HG02970 (cell line): Measurements from ENCODE around the gene GOLGA3.
"Not testable (repeated sequence)": the region's sequence is repeated elsewhere in the genome, so short reads cannot be mapped to it uniquely, and the experiment has no call there.

ENCODE experiments used
- ATAC-seq: cut with Tn5 transposase; IDR thresholded peaks from one replicate; pipeline ENCODE4 v1.9.1; 2021; ENCODE audit warnings: mild to moderate bottlenecking, moderate library complexity, moderate number of reproducible peaks; ENCODE audit not compliant: unreplicated experiment, low FRiP score

GOLGA3 gene

DNA sequence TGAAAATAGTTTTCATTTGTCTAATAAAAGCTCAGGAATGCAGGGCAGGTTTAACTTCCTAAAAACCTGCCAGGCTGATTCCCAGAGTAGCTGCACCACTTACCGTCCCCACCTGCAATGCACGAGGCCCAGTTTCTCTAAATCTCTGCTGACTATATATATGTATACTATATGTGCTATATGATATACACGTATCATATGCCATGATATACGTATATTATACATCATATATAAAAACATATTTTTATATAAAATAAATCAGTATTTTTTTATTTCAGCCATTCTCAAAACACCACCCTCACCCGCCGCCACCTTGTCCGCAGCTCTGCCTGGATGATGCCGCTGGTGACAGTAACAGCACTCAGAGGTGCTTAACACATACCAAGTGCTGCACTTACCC is 69.3 kb downstream of the GOLGA3 start:
- no peak for ATAC-seq

DNA sequence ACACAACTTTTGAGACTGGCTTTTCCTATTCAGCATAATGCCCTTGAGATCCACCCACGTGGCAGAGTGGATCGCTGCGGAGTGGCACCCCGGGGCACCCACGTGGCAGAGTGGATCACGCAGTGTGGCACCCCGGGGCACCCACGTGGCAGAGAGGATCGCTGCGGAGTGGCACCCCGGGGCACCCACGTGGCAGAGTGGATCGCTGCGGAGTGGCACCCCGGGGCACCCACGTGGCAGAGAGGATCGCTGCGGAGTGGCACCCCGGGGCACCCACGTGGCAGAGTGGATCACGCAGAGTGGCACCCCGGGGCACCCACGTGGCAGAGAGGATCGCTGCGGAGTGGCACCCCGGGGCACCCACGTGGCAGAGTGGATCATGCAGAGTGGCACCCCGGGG is 69.8 kb downstream of the GOLGA3 start:
- ATAC-seq: not testable (repeated sequence)

DNA sequence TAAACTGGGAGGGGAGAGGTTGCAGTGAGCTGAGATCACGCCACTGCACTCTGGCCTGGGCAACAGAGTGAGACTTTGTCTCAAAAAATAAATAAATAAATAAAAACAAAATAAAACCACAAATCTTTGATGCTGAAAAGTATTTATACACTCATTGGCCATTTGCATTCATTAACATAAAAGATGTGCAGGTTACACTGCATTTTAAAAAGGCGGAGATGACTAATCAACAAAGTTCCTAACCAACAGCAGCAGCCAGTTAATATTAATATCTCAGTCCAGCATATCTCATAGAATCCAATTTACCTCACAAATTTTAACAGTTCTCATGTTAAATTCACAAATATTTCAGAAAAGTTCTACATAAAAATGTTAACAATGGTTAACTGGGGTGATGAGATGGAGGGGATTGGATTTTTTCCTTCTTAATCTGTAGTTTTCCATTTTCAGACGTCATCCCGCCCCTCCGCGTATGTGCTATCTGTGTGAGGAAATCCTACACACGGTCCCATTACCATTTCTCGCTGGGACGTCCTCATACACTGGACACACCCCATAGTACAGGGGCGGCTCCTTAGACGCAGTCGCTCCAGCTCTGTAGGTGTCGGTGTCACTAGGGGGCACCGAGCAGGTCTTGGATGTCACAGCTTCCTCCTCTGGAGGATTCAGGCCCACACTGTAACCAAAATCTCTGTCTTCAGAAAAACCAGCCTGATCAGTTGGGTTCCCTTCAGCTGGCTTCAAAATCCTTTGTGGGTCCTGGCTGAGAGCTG is 74.3 kb downstream of the GOLGA3 start:
- ATAC-seq: no peak

DNA sequence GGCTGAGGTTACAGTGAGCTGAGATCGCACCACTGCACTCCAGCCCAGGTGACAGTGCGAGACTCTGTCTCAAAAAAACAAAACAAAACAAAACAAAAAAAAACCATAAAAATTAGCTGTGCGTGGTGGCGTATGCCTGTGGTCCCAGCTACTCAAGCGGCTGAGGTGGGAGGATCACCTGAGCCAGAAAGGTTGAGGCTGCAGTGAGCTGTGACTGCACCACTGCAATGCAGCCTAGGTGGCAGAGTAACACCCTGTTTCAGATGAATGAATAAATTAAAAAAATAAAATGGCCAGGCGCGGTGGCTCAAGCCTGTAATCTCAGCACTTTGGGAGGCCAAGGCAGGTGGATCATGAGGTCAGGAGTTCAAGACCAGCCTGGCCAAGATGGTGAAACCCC is 75.0 kb downstream of the GOLGA3 start:
- ATAC-seq: not testable (repeated sequence)

DNA sequence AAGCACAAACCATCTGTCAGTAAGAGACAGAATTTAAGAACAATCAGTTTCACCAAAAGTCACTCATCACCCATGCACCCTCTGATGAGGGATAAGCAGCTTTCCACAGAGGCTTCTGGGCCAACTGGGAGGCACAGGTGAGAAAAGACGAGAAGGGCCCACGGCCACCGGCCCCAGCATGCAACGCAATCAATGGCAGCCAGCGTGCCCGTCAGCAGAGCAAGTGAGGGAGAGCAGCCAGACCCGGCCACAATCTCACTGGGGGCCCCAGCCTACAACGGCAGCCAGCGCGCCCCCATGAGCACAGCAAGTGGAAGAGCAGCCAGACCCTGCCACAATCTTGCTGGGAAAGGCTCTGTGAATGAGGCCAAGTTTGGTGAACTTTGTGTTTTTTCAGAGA is 80.3 kb downstream of the GOLGA3 start:
- ATAC-seq: no peak

DNA sequence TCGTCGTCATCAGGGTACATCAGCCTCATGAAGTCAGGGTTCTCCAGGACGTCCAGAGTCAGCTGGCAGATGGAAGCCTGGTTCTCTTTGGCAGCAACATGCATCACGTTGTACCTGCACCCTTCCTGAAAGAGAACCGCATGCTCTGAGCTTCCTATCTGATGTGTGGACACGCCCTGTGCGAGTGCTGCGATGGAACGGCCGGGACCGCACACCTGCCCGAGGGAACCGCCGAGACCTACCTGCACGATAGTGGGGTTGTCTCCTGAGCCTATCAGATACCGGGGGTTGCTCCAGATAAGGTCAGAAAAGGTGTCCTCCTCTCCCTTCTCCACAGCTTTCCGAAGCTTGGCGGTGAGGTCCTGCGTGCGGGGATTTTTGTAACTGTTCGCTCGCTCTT is 80.8 kb downstream of the GOLGA3 start:
- ATAC-seq: no peak

DNA sequence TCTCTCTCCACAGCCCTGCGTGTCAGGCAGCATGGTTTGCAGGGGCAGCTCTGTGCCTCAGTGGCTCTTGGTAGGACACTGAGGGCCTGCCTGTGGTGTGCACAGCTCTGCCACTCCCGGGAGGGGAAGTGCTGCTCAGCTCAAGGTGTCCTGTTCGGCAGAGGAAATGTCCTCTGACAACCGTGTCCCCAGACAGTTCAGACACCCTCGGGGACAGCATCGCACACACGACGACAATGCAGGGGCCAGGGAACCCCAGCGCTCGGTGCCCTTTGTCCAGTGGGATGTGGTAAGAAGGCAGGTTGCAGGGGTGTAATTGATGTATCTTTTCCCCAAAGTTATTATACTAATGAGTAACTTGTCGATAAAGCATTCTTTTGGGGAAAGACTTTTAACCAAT is 81.3 kb downstream of the GOLGA3 start:
- no peak for ATAC-seq

DNA sequence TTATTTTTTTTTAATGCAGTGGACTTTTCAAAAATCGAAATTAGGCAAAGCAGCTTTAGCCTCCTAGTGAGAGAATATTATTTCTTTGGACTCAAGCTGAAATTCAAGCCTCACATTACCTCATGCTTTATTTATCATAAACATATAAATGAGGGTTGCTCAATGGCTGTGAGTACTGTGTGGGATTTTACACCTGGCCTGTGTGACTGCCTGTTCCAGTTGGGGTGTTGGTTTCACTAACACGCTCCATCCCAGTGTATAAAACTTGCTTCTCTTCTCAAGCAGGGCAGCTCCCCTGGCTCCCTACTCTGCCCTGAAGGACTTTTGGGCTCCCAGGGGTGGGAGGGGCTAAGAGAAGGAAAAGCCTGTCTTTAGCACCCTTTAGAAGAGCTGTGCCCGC is 82.1 kb downstream of the GOLGA3 start:
- no peak for ATAC-seq

DNA sequence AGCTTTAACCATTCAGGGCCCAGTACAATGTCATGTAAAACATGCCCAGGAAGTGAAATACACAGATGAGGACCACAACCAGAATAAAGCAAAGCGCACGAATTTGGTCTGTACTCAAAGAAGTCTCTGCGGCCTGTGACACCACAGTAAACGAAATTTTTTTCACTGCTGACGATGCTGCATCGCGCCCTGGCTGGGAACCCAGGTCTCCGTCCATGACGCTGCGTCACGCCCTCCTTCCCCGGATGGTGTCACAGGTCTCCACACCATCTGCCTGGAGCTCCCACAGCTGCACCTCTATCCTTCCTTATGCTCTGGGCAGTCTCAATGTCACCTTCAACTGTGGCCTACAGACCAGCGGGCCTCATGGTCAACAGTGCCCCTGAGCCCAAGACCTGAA is 84.8 kb downstream of the GOLGA3 start:
- ATAC-seq: no peak

DNA sequence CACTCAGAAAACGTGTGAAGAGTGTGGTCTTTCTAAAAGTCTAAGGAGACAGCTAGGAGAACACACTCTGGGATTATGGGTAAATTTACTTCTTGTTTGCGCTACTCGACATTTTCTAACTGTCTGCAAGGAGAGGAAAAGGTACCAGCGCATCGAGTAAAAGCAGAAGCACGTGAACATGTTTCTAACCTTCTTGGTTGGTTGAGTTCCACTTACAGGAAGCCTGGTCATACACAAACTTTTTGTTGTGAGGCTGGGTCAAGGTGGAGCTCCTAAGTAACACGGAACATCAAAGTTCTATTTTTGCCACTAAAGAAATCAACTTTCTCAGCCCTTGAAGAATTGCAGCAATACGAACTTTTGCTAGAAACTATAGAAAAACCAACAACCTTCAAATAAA is 87.0 kb downstream of the GOLGA3 start:
- no peak for ATAC-seq

DNA sequence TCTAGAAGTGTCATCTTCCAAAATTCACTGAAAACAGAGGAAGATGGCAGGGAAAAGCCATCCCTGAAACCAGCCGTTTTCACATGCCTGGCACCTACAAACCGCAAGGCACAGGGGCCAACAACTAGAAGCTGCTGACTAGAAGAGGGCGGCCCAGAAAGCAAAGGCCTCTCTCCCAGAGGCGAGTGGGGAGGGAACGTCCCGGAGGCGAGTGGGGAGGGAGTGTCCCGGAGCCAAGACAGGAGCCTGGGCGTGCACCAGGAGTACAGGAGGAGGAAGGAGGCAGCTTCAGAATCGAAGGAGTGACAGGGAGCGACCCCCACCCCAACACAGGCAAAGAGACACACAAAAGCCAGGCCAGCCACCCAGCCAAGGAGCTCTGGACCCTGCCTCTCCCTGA is 88.0 kb downstream of the GOLGA3 start:
- ATAC-seq: no peak

DNA sequence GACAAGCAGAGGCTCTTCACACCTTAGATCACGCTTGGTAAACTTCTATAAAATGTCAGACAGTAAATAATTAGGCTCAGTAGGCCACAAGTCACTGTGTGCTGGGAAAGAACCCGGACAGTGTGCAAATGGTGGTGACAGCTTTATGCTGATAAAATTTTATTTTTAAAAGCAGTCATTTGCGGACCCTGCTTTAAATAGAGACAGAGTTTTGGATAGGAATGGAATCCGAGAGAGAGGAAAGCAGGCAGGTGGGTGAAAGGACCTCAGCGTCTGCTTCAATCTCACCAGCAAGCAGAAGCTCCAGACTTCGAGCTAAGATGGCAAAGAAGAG is 88.4 kb downstream of the GOLGA3 start:
- ATAC-seq: no peak

DNA sequence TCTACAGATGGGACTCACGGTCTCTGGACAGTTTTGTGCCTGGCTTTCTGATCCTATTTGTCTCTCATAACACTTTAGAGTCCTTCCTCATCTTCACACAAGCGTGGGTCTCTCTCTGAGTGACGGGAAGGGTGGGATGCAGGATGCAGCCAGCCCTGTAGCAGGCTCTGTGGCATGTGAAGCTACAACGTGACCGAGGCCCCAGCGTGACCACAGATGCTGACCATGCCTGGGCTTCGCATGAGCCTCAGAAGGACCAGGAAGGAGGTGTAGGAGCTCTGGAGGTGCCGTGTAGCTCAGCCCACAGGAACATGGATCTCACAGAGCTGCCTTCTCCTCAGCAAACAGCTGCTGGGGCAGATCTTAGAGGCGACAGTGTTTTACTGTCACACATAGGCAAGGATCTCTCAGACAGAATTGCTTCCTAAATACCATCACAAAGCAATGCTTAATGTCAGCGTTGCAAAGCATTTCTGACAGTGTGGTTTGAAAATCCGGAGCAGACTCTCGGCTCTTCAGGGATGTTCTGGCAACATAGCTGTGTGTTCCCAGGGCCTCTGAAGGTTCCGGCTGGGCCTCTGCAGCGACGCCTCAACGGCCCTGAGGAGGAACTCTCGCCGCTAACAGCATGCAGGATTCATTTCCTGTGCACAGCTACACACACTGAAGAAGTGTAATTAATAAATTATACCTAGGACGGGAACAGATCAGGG is 88.9 kb downstream of the GOLGA3 start:
- no peak for ATAC-seq

DNA sequence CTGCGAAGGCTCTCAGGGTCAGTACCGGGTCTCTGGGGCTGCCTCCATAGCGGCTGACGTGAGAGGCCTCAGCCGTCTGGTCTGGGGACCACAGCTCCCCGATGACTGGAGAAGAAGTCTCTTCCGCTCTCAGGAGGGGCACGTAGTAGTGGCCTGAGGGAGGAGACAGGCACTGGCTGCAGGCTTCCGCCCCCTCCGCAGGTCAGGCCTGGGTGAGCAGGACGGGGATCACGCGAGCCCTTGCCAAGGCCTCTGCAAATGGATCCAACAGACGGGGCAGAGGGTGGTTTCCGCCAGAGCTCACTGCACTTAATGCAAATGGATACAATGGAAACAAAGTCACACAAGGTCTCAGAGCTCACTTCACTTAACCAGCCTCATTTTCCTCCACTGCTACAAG is 91.8 kb downstream of the GOLGA3 start:
- no peak for ATAC-seq

DNA sequence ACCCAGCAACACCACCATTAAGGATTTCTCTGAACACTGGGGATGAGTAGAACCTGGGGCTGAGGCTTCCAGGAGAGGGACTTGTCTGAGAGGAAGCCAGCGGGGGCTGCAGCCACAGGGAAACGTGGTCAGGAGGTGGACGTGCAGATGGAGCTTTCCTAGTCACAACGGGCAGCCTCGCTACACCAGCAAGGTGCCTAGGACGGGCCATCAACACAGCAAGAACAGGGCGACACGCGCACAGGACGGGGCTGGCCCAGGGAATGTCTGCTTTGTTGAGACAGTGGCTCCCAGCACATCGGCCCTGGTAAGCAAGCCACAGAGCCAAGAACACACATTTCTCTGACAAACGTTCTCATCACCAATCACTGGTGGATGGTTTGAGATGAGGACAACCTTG is 92.3 kb downstream of the GOLGA3 start:
- no peak for ATAC-seq

DNA sequence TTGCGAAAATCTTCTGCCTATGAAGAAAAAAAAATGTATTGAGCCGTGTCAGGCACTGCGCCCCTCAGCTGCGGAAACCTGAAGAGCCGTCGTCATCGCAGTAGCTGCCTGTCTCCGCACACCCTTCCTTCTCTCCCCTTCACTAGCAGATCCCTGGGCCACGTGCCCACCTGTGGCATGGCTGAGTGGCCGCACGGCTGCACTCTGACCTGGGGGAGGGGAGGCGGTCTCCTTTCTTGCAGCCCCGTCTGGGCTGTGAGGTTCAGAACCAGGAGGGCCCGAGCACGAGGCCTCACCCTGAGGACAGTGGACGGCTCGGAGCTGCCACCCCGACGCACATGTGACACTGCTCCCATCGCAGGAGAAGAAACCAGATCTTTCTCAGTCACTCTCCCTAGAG is 93.2 kb downstream of the GOLGA3 start:
- ATAC-seq: no peak

DNA sequence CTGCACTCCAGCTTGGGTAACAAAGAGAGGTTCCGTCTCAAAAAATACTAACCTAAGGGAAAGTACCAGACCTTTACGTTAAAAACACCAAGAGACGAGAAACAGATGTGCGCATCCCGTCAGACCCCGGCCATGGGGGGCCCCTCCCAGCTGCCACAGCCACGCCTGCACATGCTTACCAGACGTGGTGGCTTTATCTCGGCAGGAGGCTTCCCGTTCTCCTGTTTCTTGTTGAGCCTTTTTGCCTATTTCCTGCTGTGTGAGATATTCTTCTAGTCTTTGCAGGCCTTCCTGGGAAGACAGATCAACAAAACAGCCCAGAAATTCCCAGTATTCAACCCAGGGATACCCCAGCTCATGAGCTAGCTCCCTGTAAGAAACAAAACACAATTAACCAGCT is 94.5 kb downstream of the GOLGA3 start:
- no peak for ATAC-seq

DNA sequence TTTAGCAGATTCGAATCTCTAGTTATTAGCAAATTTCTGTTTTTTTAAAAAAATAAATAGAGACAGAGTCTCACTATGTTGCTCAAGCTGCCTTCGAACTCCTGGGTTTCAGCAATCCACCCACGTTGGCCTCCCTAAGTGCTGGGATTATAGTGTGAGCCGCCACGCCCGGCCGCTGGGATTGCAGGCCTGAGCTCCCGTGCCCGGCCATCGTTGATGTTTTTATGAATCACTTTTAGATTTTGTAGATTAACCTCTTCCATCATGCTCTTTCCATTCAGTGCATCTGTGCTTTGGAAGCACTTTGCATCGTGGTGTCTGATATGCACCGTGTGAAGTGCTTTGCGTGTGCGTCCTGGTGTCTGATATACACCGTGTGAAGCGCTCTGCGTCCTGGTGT is 97.1 kb downstream of the GOLGA3 start:
- no peak for ATAC-seq

DNA sequence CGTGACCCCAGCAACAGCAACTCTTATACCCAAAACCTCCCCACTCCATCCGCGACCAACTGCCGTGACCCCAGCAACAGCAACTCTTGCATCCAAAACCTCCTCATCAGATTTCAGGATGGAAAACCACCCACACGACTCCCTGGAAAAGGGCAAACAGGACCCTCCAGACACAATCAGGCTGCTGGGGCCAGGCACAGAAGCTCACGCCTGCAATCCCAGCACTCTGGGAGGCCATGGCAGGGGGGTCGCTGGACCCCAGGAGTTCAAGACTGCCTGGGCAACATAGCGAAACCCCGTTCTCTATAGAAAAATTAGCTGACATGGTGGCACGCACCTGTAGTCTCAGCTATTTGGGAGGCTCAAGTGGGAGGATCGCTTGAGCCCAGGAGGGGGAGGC is 98.3 kb downstream of the GOLGA3 start:
- no peak for ATAC-seq

DNA sequence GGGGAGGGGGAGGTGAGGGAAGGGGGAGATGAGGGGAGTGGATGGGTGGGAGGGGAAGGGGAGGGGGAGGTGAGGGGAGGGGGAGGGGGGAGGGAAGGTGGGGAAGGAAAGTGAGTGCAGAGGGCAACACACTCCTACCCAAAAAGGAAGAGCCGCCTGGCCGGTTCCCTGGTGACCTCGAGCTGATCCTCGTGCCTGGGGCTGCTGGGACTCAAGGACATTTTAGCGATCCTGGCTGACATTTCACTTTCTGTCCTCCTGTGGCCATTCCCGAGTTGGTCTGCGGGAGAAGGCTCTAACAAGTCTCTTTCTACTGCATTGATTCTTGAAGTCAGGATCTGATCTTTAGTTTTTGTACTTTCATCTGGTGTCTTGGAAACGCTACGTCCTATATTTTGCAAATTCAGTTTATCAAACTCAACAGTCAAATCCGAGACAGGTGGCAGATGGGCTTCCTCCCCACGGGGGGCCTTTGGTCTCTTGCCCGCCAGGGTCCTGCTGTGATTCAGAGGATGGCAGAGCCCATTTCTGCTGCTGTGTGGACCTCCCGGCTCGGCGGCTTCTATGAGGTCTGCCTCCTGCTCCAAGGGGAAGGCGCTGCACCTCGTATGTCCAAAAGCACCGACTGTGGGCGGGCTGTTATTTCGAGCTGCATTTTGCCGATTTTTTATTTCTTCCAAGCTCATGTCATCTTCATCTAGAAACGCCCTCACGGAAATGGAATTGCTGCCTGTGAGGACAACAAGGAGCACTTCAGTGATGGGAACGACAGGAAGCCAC is 98.9 kb downstream of the GOLGA3 start:
- ATAC-seq: no peak

DNA sequence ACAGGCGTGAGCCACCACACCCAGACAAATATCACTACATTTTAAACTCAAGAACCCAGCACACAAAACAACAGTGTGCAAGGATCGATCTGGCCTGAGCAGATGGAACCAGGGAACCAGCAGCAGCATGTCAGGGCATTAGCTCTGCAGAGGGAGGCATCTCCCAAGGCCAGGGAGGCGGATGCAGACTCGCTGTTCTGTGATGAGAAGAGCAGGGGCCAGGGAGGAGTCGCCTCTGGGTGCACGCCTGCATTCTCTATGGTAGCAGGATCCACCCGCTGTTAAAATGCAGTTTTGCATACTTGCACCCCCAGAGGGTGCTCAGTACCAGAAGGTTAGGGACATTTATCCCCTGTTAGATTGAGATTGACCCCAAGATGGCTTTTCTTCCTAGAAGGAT is 100.2 kb downstream of the GOLGA3 start:
- ATAC-seq: no peak
